Activated B cell treated with CpG ODN at 0.5 μM for 24 hours (primary cell): ENCODE measurements around the gene ARFGAP2. TPM values are rescaled to one million over a fixed set of nuclear protein-coding genes. Genes with fewer than 3 reads are reported as not detected.

Experiments
- ATAC-seq: fragments of 200-7000 bp; cut with Tn5 transposase; one replicate; pipeline ENCODE4 v1.10.0; 2021; ENCODE audit warnings: low read depth, mild to moderate bottlenecking, moderate library complexity
- CTCF ChIA-PET: fragments of 350-600 bp; sonication (Branson Sonifier 250); formaldehyde crosslinking; loops from one replicate; lab custom pipeline; 2021; ENCODE audit warnings: antibody characterized with exemption; lab: Charles Lee
- POLR2A ChIA-PET: fragments of 350-600 bp; sonication (Branson Sonifier 250); formaldehyde crosslinking; loops from one replicate; lab custom pipeline; 2021; ENCODE audit warnings: antibody characterized with exemption; lab: Charles Lee
- DNase-seq: peaks from one replicate; pipeline ENCODE4 v3.0.0; 2022
- H3K27ac Mint-ChIP-seq: one replicate; pipeline ENCODE4 v1.8.0; 2020; ENCODE audit warnings: mixed read lengths
- H3K27me3 Mint-ChIP-seq: one replicate; pipeline ENCODE4 v1.8.0; 2021; ENCODE audit warnings: mixed read lengths
- H3K36me3 Mint-ChIP-seq: one replicate; pipeline ENCODE4 v1.8.0; 2021; ENCODE audit warnings: low read depth, mixed read lengths
- H3K4me1 Mint-ChIP-seq: one replicate; pipeline ENCODE4 v1.8.0; 2021; ENCODE audit warnings: mixed read lengths
- H3K4me3 Mint-ChIP-seq: one replicate; pipeline ENCODE4 v1.8.0; 2020; ENCODE audit warnings: mild to moderate bottlenecking, mixed read lengths
- H3K9me3 Mint-ChIP-seq: one replicate; pipeline ENCODE4 v1.8.0; 2020; ENCODE audit warnings: mixed read lengths
- intact Hi-C: fragments of 100-400 bp; cut with micrococcal nuclease; formaldehyde crosslinking; loops from one replicate; pipeline ENCODE4 v1.15.1; 2024
- total RNA-seq: library from RNA; stranded (reverse); gene quantifications from 2 replicates; pipeline ENCODE4 v1.2.3, GENCODE V29; 2022
- TF ChIP-seq, protein P1 (sequence below): fragments of 200-600 bp; IDR thresholded peaks from one replicate; pipeline ENCODE4 v1.8.0; 2022; ENCODE audit warnings: antibody characterized with exemption, mild to moderate bottlenecking

ARFGAP2 gene
- total RNA-seq, 1 donor from 2014 or later = 176 TPM

GRCh38 chr11:47149782-47150181, 26.9 kb downstream of the ARFGAP2 start:
- Mint-ChIP-seq H3K27ac (no peak overlapping the region), H3K4me3 (no peak overlapping the region)
- intact Hi-C loops = no loop called here

DNA sequence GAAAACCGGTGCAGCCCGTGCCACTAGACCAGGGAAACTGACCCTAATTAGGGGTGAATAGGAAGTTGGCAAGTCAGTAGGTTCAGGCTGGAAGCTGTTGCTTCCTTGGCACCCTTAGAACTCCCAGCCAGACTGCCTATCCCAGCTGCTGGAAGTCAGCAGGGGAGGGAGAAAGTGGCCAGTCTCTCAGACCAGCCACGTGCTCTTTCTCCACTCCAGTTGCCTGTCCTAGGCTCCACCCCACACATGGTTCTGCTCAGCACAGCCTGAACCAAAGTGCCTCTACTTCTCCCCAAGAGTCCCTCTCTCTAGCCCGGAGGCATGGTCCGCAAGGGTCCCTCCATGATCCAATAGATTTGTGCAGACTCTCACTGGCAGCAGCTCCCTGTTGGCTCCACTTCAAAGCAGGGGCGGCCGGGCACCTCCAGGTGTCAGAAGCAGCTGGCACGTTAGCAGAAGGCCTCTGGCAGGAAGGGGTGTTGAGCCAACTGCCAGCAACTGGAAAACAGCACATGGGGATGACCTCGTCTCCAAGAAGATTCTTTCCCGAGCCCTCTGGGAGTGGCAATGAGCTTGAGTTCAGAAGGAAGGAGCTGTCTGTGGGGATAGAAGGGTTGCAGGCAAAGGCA, 27.7 kb downstream of the ARFGAP2 start:
- TF ChIP-seq, protein P1, sequence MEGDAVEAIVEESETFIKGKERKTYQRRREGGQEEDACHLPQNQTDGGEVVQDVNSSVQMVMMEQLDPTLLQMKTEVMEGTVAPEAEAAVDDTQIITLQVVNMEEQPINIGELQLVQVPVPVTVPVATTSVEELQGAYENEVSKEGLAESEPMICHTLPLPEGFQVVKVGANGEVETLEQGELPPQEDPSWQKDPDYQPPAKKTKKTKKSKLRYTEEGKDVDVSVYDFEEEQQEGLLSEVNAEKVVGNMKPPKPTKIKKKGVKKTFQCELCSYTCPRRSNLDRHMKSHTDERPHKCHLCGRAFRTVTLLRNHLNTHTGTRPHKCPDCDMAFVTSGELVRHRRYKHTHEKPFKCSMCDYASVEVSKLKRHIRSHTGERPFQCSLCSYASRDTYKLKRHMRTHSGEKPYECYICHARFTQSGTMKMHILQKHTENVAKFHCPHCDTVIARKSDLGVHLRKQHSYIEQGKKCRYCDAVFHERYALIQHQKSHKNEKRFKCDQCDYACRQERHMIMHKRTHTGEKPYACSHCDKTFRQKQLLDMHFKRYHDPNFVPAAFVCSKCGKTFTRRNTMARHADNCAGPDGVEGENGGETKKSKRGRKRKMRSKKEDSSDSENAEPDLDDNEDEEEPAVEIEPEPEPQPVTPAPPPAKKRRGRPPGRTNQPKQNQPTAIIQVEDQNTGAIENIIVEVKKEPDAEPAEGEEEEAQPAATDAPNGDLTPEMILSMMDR = no peak
- peaks cover 5% of the 10 kb centered on the region for H3K36me3 Mint-ChIP-seq
- ChIA-PET POLR2A (no interaction called here), CTCF (no interaction called here)
- H3K27ac Mint-ChIP-seq = no peak overlapping the region
- intact Hi-C loops = no loop called here
- DNase-seq (no peak), ATAC-seq (no peak)
- H3K4me3 Mint-ChIP-seq = no peak overlapping the region
- H3K4me1 Mint-ChIP-seq = peaks cover 22% of the 10 kb centered on the region
- H3K9me3 Mint-ChIP-seq = no peaks in the 10 kb centered on the region
- no peaks in the 10 kb centered on the region for H3K27me3 Mint-ChIP-seq

More at GRCh38 chr11:47149782-47150181, 26.9 kb downstream of the ARFGAP2 start:
- ChIA-PET CTCF (no interaction called here), POLR2A (no interaction called here)
- Mint-ChIP-seq H3K36me3 (peaks cover 5% of the 10 kb centered on the region), H3K4me1 (peaks cover 29% of the 10 kb centered on the region), H3K9me3 (no peaks in the 10 kb centered on the region), H3K27me3 (no peaks in the 10 kb centered on the region)
- TF ChIP-seq, protein P1 = no peak
- DNase-seq = no peak
- no peak for ATAC-seq

GRCh38 chr11:47148270-47148669, 28.4 kb downstream of the ARFGAP2 start:
- H3K36me3 Mint-ChIP-seq = peaks cover 5% of the 10 kb centered on the region
- intact Hi-C loops = no loop called here
- H3K9me3 Mint-ChIP-seq = no peaks in the 10 kb centered on the region
- H3K27me3 Mint-ChIP-seq = no peaks in the 10 kb centered on the region
- H3K27ac Mint-ChIP-seq = no peak overlapping the region
- H3K4me3 Mint-ChIP-seq = no peak overlapping the region
- ChIA-PET POLR2A (no interaction called here), CTCF (no interaction called here)
- TF ChIP-seq, protein P1 = no peak
- peaks cover 19% of the 10 kb centered on the region for H3K4me1 Mint-ChIP-seq
- DNase-seq = no peak
- no peak for ATAC-seq

DNA sequence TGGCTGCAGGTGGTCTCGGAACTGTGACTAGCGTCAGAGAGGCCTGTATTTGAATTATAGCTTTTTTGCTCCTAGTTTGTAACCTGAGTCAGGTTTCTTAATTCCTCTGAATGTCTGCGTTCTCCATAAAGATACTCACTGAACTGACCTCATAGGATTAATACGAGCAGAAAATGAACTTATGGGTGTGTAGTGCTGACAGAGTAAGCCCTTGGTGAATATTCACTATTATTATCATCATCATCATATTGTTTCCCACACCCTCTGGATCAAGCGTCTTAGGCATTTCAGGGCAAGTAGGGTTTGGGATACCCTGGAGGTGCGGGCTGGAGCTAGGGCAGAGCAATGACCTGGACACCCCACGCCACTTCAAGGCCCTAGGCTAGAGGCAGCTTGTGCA, 29.0 kb downstream of the ARFGAP2 start:
- no peak overlapping the region for H3K4me3 Mint-ChIP-seq
- ATAC-seq (no peak), DNase-seq (no peak)
- H3K27ac Mint-ChIP-seq = no peak overlapping the region
- H3K9me3 Mint-ChIP-seq = no peaks in the 10 kb centered on the region
- ChIA-PET CTCF (no interaction called here), POLR2A (no interaction called here)
- H3K36me3 Mint-ChIP-seq = peaks cover 5% of the 10 kb centered on the region
- intact Hi-C loops = no loop called here
- no peaks in the 10 kb centered on the region for H3K27me3 Mint-ChIP-seq
- H3K4me1 Mint-ChIP-seq = peaks cover 13% of the 10 kb centered on the region
- TF ChIP-seq, protein P1 = no peak

GRCh38 chr11:47147250-47147649, 29.4 kb downstream of the ARFGAP2 start:
- no peak for ATAC-seq
- Mint-ChIP-seq H3K36me3 (peaks cover 5% of the 10 kb centered on the region), H3K4me1 (peaks cover 9% of the 10 kb centered on the region), H3K4me3 (no peak overlapping the region), H3K27ac (no peak overlapping the region), H3K9me3 (no peaks in the 10 kb centered on the region), H3K27me3 (no peaks in the 10 kb centered on the region)
- CTCF ChIA-PET = no interaction called here
- DNase-seq = no peak
- TF ChIP-seq, protein P1 = no peak
- intact Hi-C loops = no loop called here
- POLR2A ChIA-PET = no interaction called here
